Kidney (tissue), 14 donors: ENCODE data around the gene KCTD2. TPM values are rescaled to one million over a fixed set of nuclear protein-coding genes. Genes with fewer than 3 reads are reported as not detected.
"Not testable (repeated sequence)": the region's sequence is repeated elsewhere in the genome, so short reads cannot be mapped to it uniquely, and the experiment has no call there.

Source experiments
- DNase-seq, 5 donors: peaks; one replicate each; pipeline ENCODE4 v3.0.0-alpha.2; 2013 to 2020
- FAIRE-seq: peaks from 2 replicates; lab custom pipeline; 2012; peaks lifted over from hg19 to GRCh38; lab: Jason Lieb, UNC
- H3K27ac ChIP-seq, 2 donors: one replicate each; pipeline ENCODE4 v1.7.0; 2013; ENCODE audit warnings: low read depth in 2 of 2, low read length in 2 of 2, inconsistent platforms in 1 of 2
- H3K27me3 ChIP-seq: one replicate; pipeline ENCODE4 v1.7.1; 2013; ENCODE audit warnings: low read length, inconsistent platforms; ENCODE audit not compliant: control insufficient read depth, insufficient read depth
- H3K36me3 ChIP-seq, 3 donors: one replicate each; pipeline versions ENCODE4 v1.7.0 to v1.7.1; 2013; ENCODE audit warnings: low read length in 3 of 3, control low read depth in 1 of 3, inconsistent platforms in 1 of 3; ENCODE audit not compliant: insufficient read depth in 3 of 3, control insufficient read depth in 2 of 3
- H3K4me1 ChIP-seq, 3 donors: one replicate each; pipeline versions ENCODE4 v1.7.0 to v1.7.1; 2013; ENCODE audit warnings: low read length in 3 of 3, inconsistent platforms in 1 of 3, low read depth in 1 of 3; ENCODE audit not compliant: control insufficient read depth in 2 of 3, insufficient read depth in 2 of 3
- H3K4me3 ChIP-seq, 3 donors: one replicate each; pipeline versions ENCODE4 v1.7.0 to v1.8.1; 2013; ENCODE audit warnings: low read length in 3 of 3, control low read depth in 1 of 3, inconsistent platforms in 1 of 3
- H3K9ac ChIP-seq, 3 donors: one replicate each; pipeline versions ENCODE4 v1.7.0 to v1.7.1; 2013; ENCODE audit warnings: low read length in 3 of 3, control low read depth in 1 of 3, inconsistent platforms in 1 of 3
- H3K9me3 ChIP-seq, 3 donors: one replicate each; pipeline versions ENCODE4 v1.7.0 to v1.7.1; 2013; ENCODE audit warnings: low read length in 3 of 3, control low read depth in 1 of 3, inconsistent platforms in 1 of 3; ENCODE audit not compliant: control insufficient read depth in 2 of 3, insufficient read depth in 1 of 3
- intact Hi-C: fragments of 100-400 bp; cut with DNase I; formaldehyde crosslinking; loops from one replicate; pipeline ENCODE4 v1.11.1; 2022
- polyA plus RNA-seq: library from polyadenylated mRNA; stranded (reverse); fragments of 350-450 nt; fragmentation: Illumina TruSeq; extraction: RNeasy Lipid Tissue Mini Kit (QIAGEN cat#74804); gene quantifications from one replicate; pipeline ENCODE4 v1.2.3, GENCODE V29; 2014; ENCODE audit warnings: low read depth, low replicate concordance; ENCODE audit not compliant: insufficient read depth
- total RNA-seq: library from RNA; stranded (reverse); fragmentation: NEBNext Ultra II Directional; extraction: Animal tissue kit (Norgen Biotek cat#: 25700); gene quantifications from one replicate; pipeline ENCODE4 v1.2.1, GENCODE V29; 2021
- TF ChIP-seq, protein P1 (sequence below): IDR thresholded peaks from 3 replicates; pipeline ENCODE4 v1.5.1; 2012; ENCODE audit warnings: mild to moderate bottlenecking, moderate library complexity, borderline replicate concordance; ENCODE audit not compliant: insufficient read depth; ENCODE audit errors: extremely low read depth
- donor health status: control.
- donor health status: control.
- donor health status: control.
- donor health status: control.
- donor health status: control.
- donor health status: DM: yes; HTN: yes; CAD: no.
- donor health status: Normal renal cell carcinoma (clear cell type).

The KCTD2 gene
- total and polyA plus RNA-seq, 2 donors from 2014 or later = 26.0 to 30.2 TPM

DNA sequence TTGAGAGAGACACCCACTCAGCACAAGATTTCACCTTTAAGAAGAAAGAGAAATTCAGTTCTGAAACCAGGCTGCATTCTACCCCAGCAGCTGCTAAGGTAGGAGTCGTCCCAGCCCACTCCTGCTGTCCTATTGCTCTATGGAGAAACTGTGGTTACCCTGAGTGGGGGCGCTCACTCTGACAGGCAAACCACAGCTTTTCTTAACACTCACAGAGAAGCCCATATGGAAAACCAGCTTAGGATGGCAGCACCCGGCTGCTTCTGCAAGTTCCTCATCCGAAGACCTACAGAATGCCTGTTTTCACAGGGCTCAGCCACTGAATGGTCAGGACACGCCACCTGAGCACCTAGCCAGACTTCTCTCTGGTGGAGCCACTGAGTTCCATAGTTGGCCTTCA, 7.8 kb upstream of the KCTD2 start:
- no peak for DNase-seq
- Histone ChIP-seq H3K36me3 (peaks cover 13 to 43% (median 25%) of the 10 kb centered on the region in 3 donors), H3K4me1 (peaks cover 0 to 5% (median 0%) of the 10 kb centered on the region in 3 donors), H3K27ac (no peak overlapping the region), H3K9me3 (no peaks in the 10 kb centered on the region), H3K4me3 (no peak overlapping the region), H3K9ac (no peak overlapping the region), H3K27me3 (no peaks in the 10 kb centered on the region)
- intact Hi-C loops = no loop called here
- TF ChIP-seq, protein P1, sequence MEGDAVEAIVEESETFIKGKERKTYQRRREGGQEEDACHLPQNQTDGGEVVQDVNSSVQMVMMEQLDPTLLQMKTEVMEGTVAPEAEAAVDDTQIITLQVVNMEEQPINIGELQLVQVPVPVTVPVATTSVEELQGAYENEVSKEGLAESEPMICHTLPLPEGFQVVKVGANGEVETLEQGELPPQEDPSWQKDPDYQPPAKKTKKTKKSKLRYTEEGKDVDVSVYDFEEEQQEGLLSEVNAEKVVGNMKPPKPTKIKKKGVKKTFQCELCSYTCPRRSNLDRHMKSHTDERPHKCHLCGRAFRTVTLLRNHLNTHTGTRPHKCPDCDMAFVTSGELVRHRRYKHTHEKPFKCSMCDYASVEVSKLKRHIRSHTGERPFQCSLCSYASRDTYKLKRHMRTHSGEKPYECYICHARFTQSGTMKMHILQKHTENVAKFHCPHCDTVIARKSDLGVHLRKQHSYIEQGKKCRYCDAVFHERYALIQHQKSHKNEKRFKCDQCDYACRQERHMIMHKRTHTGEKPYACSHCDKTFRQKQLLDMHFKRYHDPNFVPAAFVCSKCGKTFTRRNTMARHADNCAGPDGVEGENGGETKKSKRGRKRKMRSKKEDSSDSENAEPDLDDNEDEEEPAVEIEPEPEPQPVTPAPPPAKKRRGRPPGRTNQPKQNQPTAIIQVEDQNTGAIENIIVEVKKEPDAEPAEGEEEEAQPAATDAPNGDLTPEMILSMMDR = no peak
- FAIRE-seq = no peak

DNA sequence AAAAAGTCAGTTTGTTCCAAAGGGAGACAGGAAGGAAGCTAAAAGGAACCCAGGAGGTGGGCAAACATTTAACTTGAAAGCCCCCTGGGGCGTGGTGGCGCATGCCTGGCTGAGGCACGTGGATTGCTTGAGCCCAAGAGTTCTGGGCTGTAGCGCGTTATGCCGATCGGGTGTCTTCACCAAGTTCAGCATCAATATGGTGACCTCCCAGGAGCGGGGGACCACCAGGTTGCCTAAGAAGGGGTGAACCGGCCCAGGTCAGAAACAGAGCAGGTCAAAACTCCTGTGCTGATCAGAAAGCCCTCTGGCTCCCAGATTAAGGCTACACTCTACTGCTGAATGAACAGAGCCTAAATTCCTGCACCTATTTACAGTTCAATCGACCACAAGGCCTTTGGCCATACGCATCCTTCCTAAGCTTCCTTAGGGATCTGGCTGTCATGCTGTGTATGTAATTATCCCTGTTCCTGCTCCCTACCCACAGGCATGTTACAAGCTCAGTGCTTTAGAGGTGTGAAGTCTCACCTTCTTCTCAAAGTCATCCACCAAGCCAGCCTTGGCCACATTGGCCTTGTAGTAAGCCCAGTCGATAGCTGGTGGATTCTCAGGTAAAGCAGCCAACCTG, 5.3 kb upstream of the KCTD2 start:
- no peaks in the 10 kb centered on the region for H3K9me3 ChIP-seq
- no peak overlapping the region for H3K4me3 ChIP-seq
- TF ChIP-seq, protein P1 = no peak
- H3K27ac ChIP-seq = no peak overlapping the region
- DNase-seq (no peak), FAIRE-seq (no peak)
- no peaks in the 10 kb centered on the region for H3K27me3 ChIP-seq
- H3K9ac ChIP-seq = no peak overlapping the region
- H3K36me3 ChIP-seq = peaks cover 13 to 43% (median 25%) of the 10 kb centered on the region in 3 donors
- no peaks in the 10 kb centered on the region for H3K4me1 ChIP-seq
- intact Hi-C loops = no loop called here

DNA sequence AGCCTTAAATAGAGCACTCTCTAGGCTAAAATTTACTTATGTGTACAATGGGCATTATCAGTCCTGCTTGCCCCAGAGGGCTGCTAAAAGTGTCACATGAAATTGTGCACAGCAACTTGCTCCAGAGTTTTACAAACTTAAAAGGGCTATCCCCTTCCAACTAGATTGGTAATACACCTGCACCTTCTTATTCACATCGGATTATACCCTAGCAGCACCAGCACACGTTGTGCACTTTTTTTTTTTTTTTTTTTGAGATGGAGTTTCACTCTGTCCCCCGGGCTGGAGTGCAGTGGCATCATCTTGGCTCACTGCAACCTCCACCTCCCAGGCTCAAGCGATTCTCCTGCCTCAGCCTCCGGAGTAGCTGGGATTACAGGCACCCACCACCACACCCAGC, 3.2 kb upstream of the KCTD2 start:
- H3K36me3 ChIP-seq = peaks cover 13 to 36% (median 22%) of the 10 kb centered on the region in 3 donors
- H3K9me3 ChIP-seq, intact Hi-C loops, DNase-seq, H3K27me3 ChIP-seq, H3K9ac ChIP-seq, H3K27ac ChIP-seq, FAIRE-seq, H3K4me3 ChIP-seq: not testable (repeated sequence)
- H3K4me1 ChIP-seq = peaks cover 0 to 10% (median 6%) of the 10 kb centered on the region in 3 donors

DNA sequence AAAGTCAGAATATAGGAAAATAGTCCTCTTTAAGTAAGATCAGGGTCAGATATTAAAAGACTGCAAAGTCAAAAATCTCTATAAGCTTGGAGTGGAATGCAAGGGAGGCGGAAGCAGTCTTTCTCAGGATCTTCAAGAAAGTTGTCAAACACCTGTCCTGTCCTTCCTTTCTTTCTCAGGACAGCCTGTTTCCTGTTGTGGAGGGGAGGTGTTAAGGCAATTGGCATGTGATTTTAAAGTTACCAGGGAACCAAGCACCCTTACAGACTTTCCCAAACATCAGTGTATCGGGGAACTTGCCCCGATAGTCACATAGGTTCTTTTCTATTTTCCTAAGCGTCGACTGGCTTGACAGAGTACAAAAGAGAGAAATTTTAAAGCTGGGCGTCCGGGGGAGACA, 2.3 kb upstream of the KCTD2 start:
- FAIRE-seq = no peak
- Histone ChIP-seq H3K9me3 (no peaks in the 10 kb centered on the region), H3K27me3 (no peaks in the 10 kb centered on the region), H3K9ac (no peak overlapping the region), H3K4me1 (peaks cover 0 to 10% (median 6%) of the 10 kb centered on the region in 3 donors), H3K4me3 (no peak overlapping the region), H3K36me3 (peaks cover 10 to 27% (median 14%) of the 10 kb centered on the region in 3 donors), H3K27ac (no peak overlapping the region)
- TF ChIP-seq, protein P1 = no peak
- no peak for DNase-seq
- intact Hi-C loops = no loop called here

DNA sequence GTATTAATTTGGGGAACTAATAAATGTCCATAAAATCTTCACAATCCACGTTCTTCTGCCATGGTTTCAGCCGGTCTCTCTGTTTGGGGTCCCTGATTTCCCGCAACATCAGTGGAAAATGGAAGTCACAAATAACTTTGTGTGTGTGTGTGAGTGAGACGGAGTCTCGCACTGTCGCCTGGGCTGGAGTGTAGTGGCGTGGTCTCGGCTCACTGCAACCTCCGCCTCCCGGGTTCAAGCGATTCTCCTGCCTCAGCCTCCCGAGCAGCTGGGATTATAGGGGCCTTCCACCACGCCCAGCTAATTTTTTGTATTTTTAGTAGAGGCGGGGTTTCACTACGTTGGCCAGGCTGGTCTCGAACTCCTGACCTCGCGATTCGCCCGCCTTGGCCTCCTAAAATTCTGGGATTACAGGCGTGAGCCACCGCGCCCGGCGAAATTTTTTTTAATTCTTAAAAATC, 1.0 kb upstream of the KCTD2 start:
- DNase-seq, H3K9me3 ChIP-seq, FAIRE-seq, H3K27ac ChIP-seq, H3K27me3 ChIP-seq, intact Hi-C loops: not testable (repeated sequence)
- Histone ChIP-seq H3K4me1 (peaks cover 0 to 10% (median 6%) of the 10 kb centered on the region in 3 donors), H3K4me3 (peak overlapping the region; percentile 69 to 94 (median 86)), H3K36me3 (peaks cover 5 to 14% (median 6%) of the 10 kb centered on the region in 3 donors), H3K9ac (peak overlapping the region in 2 of 3 donors; percentile 91 to 95)
